GM12878 (cell line): ENCODE data around the gene MRPL2. TPM values are rescaled to one million over a fixed set of nuclear protein-coding genes. Genes with fewer than 3 reads are reported as not detected.

Experiments
- BMI1 ChIP-seq: fragments of 450-650 bp; IDR thresholded peaks from 2 replicates; pipeline ENCODE4 v1.6.1; 2016; ENCODE audit warnings: mild to moderate bottlenecking, moderate library complexity, borderline replicate concordance
- EED ChIP-seq: sonication (generic); IDR thresholded peaks from 2 replicates; pipeline ENCODE4 v1.6.1; 2016; ENCODE audit warnings: antibody characterized with exemption, low read depth
- ESRRA ChIP-seq: IDR thresholded peaks from 2 replicates; pipeline ENCODE4 v1.6.1; 2012; ENCODE audit warnings: mild to moderate bottlenecking, low read length, improper control_type of control experiment
- ETV6 ChIP-seq, 2 experiments: fragments of 450-650 bp in 1 of 2; IDR thresholded peaks in 1 of 2; conservative IDR thresholded peaks in 1 of 2; 2 replicates each; pipeline ENCODE4 v1.6.1; 2014; ENCODE audit warnings: antibody characterized with exemption in 1 of 2, borderline replicate concordance in 1 of 2, low read depth in 1 of 2, mild to moderate bottlenecking in 1 of 2, moderate library complexity in 1 of 2
- GABPA ChIP-seq: IDR thresholded peaks from 2 replicates; pipeline ENCODE4 v1.6.1; 2014; ENCODE audit warnings: antibody characterized with exemption, low read depth, mild to moderate bottlenecking, inconsistent platforms
- HDAC6 ChIP-seq: fragments of 200-600 bp; sonication (generic); IDR thresholded peaks from one replicate; pipeline ENCODE4 v1.8.0; 2017; ENCODE audit warnings: antibody characterized with exemption; ENCODE audit not compliant: unreplicated experiment
- IKZF1 ChIP-seq: fragments of 450-650 bp; conservative IDR thresholded peaks from 2 replicates; pipeline ENCODE4 v1.6.1; 2017; ENCODE audit warnings: antibody characterized with exemption, mild to moderate bottlenecking
- MEF2B ChIP-seq: fragments of 450-650 bp; IDR thresholded peaks from 2 replicates; pipeline ENCODE4 v1.6.1; 2018; ENCODE audit warnings: mild to moderate bottlenecking, moderate library complexity; ENCODE audit not compliant: partially characterized antibody, poor library complexity, severe bottlenecking
- PAX5 ChIP-seq: IDR thresholded peaks from 2 replicates; pipeline ENCODE4 v1.6.1; 2011; ENCODE audit warnings: low read depth, low read length, borderline replicate concordance
- SPI1 ChIP-seq: IDR thresholded peaks from 2 replicates; pipeline ENCODE4 v1.6.1; 2011; ENCODE audit warnings: low read depth, mild to moderate bottlenecking, low read length, moderate library complexity, borderline replicate concordance; ENCODE audit not compliant: insufficient read depth
- TCF3 ChIP-seq: IDR thresholded peaks from 2 replicates; pipeline ENCODE4 v1.6.1; 2012; ENCODE audit warnings: low read depth, mild to moderate bottlenecking, low read length, borderline replicate concordance; ENCODE audit not compliant: insufficient read depth
- YBX1 ChIP-seq: fragments of 450-650 bp; IDR thresholded peaks from 2 replicates; pipeline ENCODE4 v1.6.1; 2016; ENCODE audit warnings: antibody characterized with exemption
- ZNF207 ChIP-seq: fragments of 450-650 bp; IDR thresholded peaks from 2 replicates; pipeline ENCODE4 v1.6.1; 2014; ENCODE audit warnings: antibody characterized with exemption, mild to moderate bottlenecking, borderline replicate concordance
- ZNF622 ChIP-seq: fragments of 450-650 bp; IDR thresholded peaks from 2 replicates; pipeline ENCODE4 v1.6.1; 2017; ENCODE audit warnings: mild to moderate bottlenecking, inconsistent platforms
- ZSCAN29 ChIP-seq: fragments of 450-650 bp; IDR thresholded peaks from 2 replicates; pipeline ENCODE4 v1.6.1; 2017; ENCODE audit warnings: mild to moderate bottlenecking, moderate library complexity
- polyA plus RNA-seq, 11 experiments: library from polyadenylated mRNA; depleted of rRNA in 4 of 11; unstranded in 6 of 11; stranded (reverse) in 5 of 11; fragments of >200 nt; fragmentation: Nextera tagmentation in 4 of 11; fragmentation: Illumina TruSeq in 1 of 11; extraction: Ambion mirVana in 4 of 11; extraction: Trizol in 1 of 11; gene quantifications; 1 replicate in 1 of 11; 2 replicates in 10 of 11; pipeline versions ENCODE4 v1.2.1 to v1.2.3, GENCODE V29; 2011 to 2016; ENCODE audit warnings: inconsistent platforms in 2 of 11, missing spikeins in 2 of 11, low read depth in 1 of 11
- total RNA-seq, 4 experiments: library from RNA; depleted of rRNA in 3 of 4; stranded (reverse); fragments of >200 nt in 3 of 4; fragmentation: Illumina TruSeq in 1 of 4; extraction: Trizol in 1 of 4; gene quantifications; 2 replicates each; pipeline versions ENCODE4 v1.2.1 to v1.2.3, GENCODE V29; 2013 to 2021
- TF ChIP-seq, protein P1 (sequence below): IDR thresholded peaks from 2 replicates; pipeline ENCODE4 v1.6.1; 2011; ENCODE audit warnings: borderline replicate concordance, low read depth, mild to moderate bottlenecking, moderate library complexity, mixed read lengths, low read length; ENCODE audit not compliant: insufficient read depth; ENCODE audit errors: extremely low read length
- TF ChIP-seq, protein P2 (sequence below): IDR thresholded peaks from 2 replicates; pipeline ENCODE4 v1.6.1; 2012; ENCODE audit warnings: low read depth, low read length, improper control_type of control experiment
- TF ChIP-seq, protein P3 (sequence below), 3 experiments: IDR thresholded peaks in 2 of 3; conservative IDR thresholded peaks in 1 of 3; 2 replicates each; pipeline ENCODE4 v1.5.1; 2011; ENCODE audit warnings: low read depth in 3 of 3, low read length in 3 of 3, mild to moderate bottlenecking in 3 of 3, control low read depth in 2 of 3, moderate library complexity in 2 of 3, inconsistent platforms in 1 of 3, mixed read lengths in 1 of 3; ENCODE audit not compliant: control insufficient read depth in 2 of 3, insufficient read depth in 1 of 3; ENCODE audit errors: extremely low read depth in 1 of 3
- TF ChIP-seq, protein P4 (sequence below): fragments of 150-350 bp; IDR thresholded peaks from 2 replicates; pipeline ENCODE4 v1.6.1; 2014; ENCODE audit warnings: mild to moderate bottlenecking, low read depth, low read length
- TF ChIP-seq, protein P5 (sequence below): fragments of 450-650 bp; conservative IDR thresholded peaks from 2 replicates; pipeline ENCODE4 v1.6.1; 2017; ENCODE audit warnings: mild to moderate bottlenecking, moderate library complexity
- TF ChIP-seq, protein P6 (sequence below): IDR thresholded peaks from 2 replicates; pipeline ENCODE4 v1.6.1; 2012; ENCODE audit warnings: low read depth, low read length, improper control_type of control experiment

The MRPL2 gene
- total and polyA plus RNA-seq, 10 of the 15 experiments (the other 5 are each of a cell fraction or from before 2014, with no cell fraction given), result 29.7 to 125 (median 50.2) TPM

DNA sequence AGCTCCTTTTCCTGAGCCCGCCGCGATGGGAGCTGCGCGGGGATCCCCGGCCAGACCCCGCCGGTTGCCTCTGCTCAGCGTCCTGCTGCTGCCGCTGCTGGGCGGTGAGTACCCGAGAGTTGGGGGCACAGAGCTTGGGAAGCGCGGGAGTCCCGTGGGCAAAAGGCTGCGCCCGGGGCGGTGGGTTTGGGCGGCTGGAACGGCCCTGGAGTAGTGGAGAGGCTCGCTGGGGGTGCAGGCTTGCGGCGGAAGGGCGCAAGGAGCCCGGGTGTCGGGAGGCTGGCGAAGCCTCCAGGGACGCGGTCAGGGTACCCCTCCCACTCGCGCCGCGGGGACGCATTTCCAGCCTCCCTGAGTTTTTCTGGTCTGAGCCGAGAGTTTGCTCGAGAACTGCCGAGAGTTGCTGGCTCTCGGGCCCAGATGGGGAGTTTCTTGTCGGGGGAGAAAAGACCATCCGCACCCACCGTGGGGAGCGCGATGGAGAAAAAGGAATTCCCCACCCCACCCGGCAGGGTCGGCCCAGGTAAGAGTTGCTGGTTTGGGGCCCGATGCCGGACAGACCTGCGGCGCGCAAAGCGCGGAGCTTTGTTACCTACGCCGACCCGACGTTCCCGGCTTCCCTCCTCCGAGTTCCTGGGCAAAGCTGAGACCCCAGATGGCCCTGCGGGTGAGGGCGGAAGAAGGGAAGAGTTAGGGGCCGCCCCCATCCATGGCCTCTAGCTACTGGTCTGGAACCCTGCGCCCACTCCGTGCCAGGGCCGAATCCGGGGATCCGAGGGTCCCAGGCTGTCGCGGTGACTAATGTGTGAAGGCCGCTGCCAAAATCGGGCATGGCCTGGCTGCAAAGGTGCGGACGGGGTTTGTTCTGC, 17.5 kb upstream of the MRPL2 start (continued):
- TF ChIP-seq ESRRA (no peak), HDAC6 (peak; percentile 100), ZSCAN29 (no peak), YBX1 (no peak), TCF3 (no peak), MEF2B (no peak), EED (0 out of 2 replicates have a peak, but pooled peaks have one; percentile 7), ETV6 (conservative IDR thresholded peaks at IDR 0.05 in 1 of 2, IDR thresholded peaks at IDR 0.05 in 1 of 2; ENCODE audit: borderline replicate concordance in 1 of 2, low read depth in 1 of 2) (no peak), ZNF622 (no peak), BMI1 (no peak), PAX5 (no peak), SPI1 (no peak), GABPA (no peak), ZNF207 (no peak), IKZF1 (0 out of 2 replicates have a peak, but pooled peaks have one; percentile 30)
- TF ChIP-seq, protein P1, sequence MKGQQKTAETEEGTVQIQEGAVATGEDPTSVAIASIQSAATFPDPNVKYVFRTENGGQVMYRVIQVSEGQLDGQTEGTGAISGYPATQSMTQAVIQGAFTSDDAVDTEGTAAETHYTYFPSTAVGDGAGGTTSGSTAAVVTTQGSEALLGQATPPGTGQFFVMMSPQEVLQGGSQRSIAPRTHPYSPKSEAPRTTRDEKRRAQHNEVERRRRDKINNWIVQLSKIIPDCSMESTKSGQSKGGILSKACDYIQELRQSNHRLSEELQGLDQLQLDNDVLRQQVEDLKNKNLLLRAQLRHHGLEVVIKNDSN, result no peak
- TF ChIP-seq, protein P2, sequence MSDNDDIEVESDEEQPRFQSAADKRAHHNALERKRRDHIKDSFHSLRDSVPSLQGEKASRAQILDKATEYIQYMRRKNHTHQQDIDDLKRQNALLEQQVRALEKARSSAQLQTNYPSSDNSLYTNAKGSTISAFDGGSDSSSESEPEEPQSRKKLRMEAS, result no peak
- TF ChIP-seq, protein P3, sequence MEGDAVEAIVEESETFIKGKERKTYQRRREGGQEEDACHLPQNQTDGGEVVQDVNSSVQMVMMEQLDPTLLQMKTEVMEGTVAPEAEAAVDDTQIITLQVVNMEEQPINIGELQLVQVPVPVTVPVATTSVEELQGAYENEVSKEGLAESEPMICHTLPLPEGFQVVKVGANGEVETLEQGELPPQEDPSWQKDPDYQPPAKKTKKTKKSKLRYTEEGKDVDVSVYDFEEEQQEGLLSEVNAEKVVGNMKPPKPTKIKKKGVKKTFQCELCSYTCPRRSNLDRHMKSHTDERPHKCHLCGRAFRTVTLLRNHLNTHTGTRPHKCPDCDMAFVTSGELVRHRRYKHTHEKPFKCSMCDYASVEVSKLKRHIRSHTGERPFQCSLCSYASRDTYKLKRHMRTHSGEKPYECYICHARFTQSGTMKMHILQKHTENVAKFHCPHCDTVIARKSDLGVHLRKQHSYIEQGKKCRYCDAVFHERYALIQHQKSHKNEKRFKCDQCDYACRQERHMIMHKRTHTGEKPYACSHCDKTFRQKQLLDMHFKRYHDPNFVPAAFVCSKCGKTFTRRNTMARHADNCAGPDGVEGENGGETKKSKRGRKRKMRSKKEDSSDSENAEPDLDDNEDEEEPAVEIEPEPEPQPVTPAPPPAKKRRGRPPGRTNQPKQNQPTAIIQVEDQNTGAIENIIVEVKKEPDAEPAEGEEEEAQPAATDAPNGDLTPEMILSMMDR (IDR thresholded peaks at IDR 0.05 in 2 of 3, conservative IDR thresholded peaks at IDR 0.05 in 1 of 3; ENCODE audit: control insufficient read depth in 2 of 3, extremely low read depth in 1 of 3, insufficient read depth in 1 of 3, low read depth in 3 of 3, low read length in 3 of 3), result no peak
- TF ChIP-seq, protein P4, sequence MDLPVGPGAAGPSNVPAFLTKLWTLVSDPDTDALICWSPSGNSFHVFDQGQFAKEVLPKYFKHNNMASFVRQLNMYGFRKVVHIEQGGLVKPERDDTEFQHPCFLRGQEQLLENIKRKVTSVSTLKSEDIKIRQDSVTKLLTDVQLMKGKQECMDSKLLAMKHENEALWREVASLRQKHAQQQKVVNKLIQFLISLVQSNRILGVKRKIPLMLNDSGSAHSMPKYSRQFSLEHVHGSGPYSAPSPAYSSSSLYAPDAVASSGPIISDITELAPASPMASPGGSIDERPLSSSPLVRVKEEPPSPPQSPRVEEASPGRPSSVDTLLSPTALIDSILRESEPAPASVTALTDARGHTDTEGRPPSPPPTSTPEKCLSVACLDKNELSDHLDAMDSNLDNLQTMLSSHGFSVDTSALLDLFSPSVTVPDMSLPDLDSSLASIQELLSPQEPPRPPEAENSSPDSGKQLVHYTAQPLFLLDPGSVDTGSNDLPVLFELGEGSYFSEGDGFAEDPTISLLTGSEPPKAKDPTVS, result no peak
- TF ChIP-seq, protein P5, sequence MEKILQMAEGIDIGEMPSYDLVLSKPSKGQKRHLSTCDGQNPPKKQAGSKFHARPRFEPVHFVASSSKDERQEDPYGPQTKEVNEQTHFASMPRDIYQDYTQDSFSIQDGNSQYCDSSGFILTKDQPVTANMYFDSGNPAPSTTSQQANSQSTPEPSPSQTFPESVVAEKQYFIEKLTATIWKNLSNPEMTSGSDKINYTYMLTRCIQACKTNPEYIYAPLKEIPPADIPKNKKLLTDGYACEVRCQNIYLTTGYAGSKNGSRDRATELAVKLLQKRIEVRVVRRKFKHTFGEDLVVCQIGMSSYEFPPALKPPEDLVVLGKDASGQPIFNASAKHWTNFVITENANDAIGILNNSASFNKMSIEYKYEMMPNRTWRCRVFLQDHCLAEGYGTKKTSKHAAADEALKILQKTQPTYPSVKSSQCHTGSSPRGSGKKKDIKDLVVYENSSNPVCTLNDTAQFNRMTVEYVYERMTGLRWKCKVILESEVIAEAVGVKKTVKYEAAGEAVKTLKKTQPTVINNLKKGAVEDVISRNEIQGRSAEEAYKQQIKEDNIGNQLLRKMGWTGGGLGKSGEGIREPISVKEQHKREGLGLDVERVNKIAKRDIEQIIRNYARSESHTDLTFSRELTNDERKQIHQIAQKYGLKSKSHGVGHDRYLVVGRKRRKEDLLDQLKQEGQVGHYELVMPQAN, result no peak
- TF ChIP-seq, protein P6, sequence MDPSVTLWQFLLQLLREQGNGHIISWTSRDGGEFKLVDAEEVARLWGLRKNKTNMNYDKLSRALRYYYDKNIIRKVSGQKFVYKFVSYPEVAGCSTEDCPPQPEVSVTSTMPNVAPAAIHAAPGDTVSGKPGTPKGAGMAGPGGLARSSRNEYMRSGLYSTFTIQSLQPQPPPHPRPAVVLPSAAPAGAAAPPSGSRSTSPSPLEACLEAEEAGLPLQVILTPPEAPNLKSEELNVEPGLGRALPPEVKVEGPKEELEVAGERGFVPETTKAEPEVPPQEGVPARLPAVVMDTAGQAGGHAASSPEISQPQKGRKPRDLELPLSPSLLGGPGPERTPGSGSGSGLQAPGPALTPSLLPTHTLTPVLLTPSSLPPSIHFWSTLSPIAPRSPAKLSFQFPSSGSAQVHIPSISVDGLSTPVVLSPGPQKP, result no peak
